ENCODE measurements around the gene STAMBPL1. TPM values are rescaled to one million over a fixed set of nuclear protein-coding genes. Genes with fewer than 3 reads are reported as not detected.

Gene STAMBPL1
- polyA plus RNA-seq, 1 of the 3 experiments (the other 2 are of a cell fraction) = 25.1 TPM

GRCh38 chr10:88903715-88904114 lies 23.7 kb downstream of the STAMBPL1 start:
- H2AFZ ChIP-seq (ENCODE audit: low read depth) = no peak overlapping the region
- peaks cover 20% of the 10 kb centered on the region for H3K79me2 ChIP-seq (ENCODE audit: insufficient read depth)
- H4K20me1 ChIP-seq (ENCODE audit: insufficient read depth) = no peaks in the 10 kb centered on the region
- peaks cover 50 to 61% of the 10 kb centered on the region in 2 experiments for H3K36me3 ChIP-seq (replicated peaks in 1 of 2; ENCODE audit: control insufficient read depth in 1 of 2, insufficient read depth in 2 of 2, low read length in 1 of 2)
- ChIA-PET CTCF (interaction anchor here (1.5 kb wide), 1 partner anchor 31 kb away, joined by 3 read pairs; no protein-coding TSS in a partner anchor), POLR2A (no interaction called here)
- H3K4me3 ChIP-seq (ENCODE audit: low read depth in 2 of 2, low read length in 1 of 2) = no peak overlapping the region
- DNase-seq = no peak
- no peak for TF ChIP-seq RAD21 (IDR thresholded peaks at IDR 0.05; ENCODE audit: low read length)
- TF ChIP-seq EP300 (IDR thresholded peaks at IDR 0.05; ENCODE audit: borderline replicate concordance in 1 of 2, low read depth in 1 of 2, low read length in 1 of 2) = no peak
- TF ChIP-seq RFX5 (IDR thresholded peaks at IDR 0.05; ENCODE audit: low read length) = no peak
- no peak for TF ChIP-seq MXI1 (IDR thresholded peaks at IDR 0.05; ENCODE audit: low read depth, low read length)
- no peak for TF ChIP-seq POLR2AphosphoS5 (IDR thresholded peaks at IDR 0.05; ENCODE audit: low read depth, low read length)
- TF ChIP-seq USF2 (IDR thresholded peaks at IDR 0.05; ENCODE audit: borderline replicate concordance, low read depth, low read length) = no peak
- TF ChIP-seq JUND (IDR thresholded peaks at IDR 0.05) = no peak
- no peak for TF ChIP-seq RCOR1 (IDR thresholded peaks at IDR 0.05; ENCODE audit: low read length)
- TF ChIP-seq REST (IDR thresholded peaks at IDR 0.05; ENCODE audit: low read depth, low read length) = no peak
- H3K9me3 ChIP-seq = no peaks in the 10 kb centered on the region
- 81% methylated on average over 3 of the region's 3 CpGs for WGBS (ENCODE audit: low lambda C conversion rate)
- H3K27me3 ChIP-seq (ENCODE audit: insufficient read depth) = no peaks in the 10 kb centered on the region
- peaks cover 2 to 19% of the 10 kb centered on the region in 2 experiments; a peak in 3 of 4 replicates for H3K4me1 ChIP-seq (ENCODE audit: control insufficient read depth in 1 of 2, insufficient read depth in 2 of 2, low read depth in 1 of 2, low read length in 1 of 2)
- no peak overlapping the region for H3K4me2 ChIP-seq
- H3K9me2 ChIP-seq = no peaks in the 10 kb centered on the region
- no peak overlapping the region for H3K9ac ChIP-seq
- no peak overlapping the region for H3K27ac ChIP-seq (ENCODE audit: low read depth in 2 of 2, low read length in 1 of 2)
- H3F3A ChIP-seq (replicated peaks; ENCODE audit: insufficient read depth) = peaks cover 27% of the 10 kb centered on the region

GRCh38 chr10:88906921-88907320 lies 26.9 kb downstream of the STAMBPL1 start:
- H3K9ac ChIP-seq = no peak overlapping the region
- H4K20me1 ChIP-seq (ENCODE audit: insufficient read depth) = no peaks in the 10 kb centered on the region
- peaks cover 0 to 4% of the 10 kb centered on the region in 2 experiments; a peak in 2 of 4 replicates for H3K4me1 ChIP-seq (ENCODE audit: control insufficient read depth in 1 of 2, insufficient read depth in 2 of 2, low read depth in 1 of 2, low read length in 1 of 2)
- POLR2A ChIA-PET = no interaction called here
- H3K9me2 ChIP-seq = no peaks in the 10 kb centered on the region
- peaks cover 14% of the 10 kb centered on the region for H3F3A ChIP-seq (replicated peaks; ENCODE audit: insufficient read depth)
- no peak overlapping the region for H3K27ac ChIP-seq (ENCODE audit: low read depth in 2 of 2, low read length in 1 of 2)
- no peaks in the 10 kb centered on the region for H3K79me2 ChIP-seq (ENCODE audit: insufficient read depth)
- WGBS (ENCODE audit: low lambda C conversion rate) = 97% methylated on average over 1 of the region's 1 CpG
- H2AFZ ChIP-seq (ENCODE audit: low read depth) = no peak overlapping the region
- H3K9me3 ChIP-seq = no peaks in the 10 kb centered on the region
- no peak overlapping the region for H3K4me3 ChIP-seq (ENCODE audit: low read depth in 2 of 2, low read length in 1 of 2)
- DNase-seq = no peak
- CTCF ChIA-PET = interaction anchor here (0.9 to 1.8 kb wide), 4 partner anchors 20 to 71 kb away, joined by 3 to 9 read pairs (median 4); no protein-coding TSS in a partner anchor
- H3K27me3 ChIP-seq (ENCODE audit: insufficient read depth) = no peaks in the 10 kb centered on the region
- peaks cover 70 to 78% of the 10 kb centered on the region in 2 experiments for H3K36me3 ChIP-seq (replicated peaks in 1 of 2; ENCODE audit: control insufficient read depth in 1 of 2, insufficient read depth in 2 of 2, low read length in 1 of 2)
- no peak overlapping the region for H3K4me2 ChIP-seq
- TF ChIP-seq YY1 (IDR thresholded peaks at IDR 0.05; ENCODE audit: low read depth) (no peak), CHD2 (IDR thresholded peaks at IDR 0.05; ENCODE audit: low read length, partially characterized antibody) (no peak), MXI1 (IDR thresholded peaks at IDR 0.05; ENCODE audit: low read depth, low read length) (no peak), TAF1 (IDR thresholded peaks at IDR 0.05; ENCODE audit: borderline replicate concordance, low read depth, low read length) (no peak), NFIC (IDR thresholded peaks at IDR 0.05; ENCODE audit: borderline replicate concordance) (no peak), TCF12 (IDR thresholded peaks at IDR 0.05) (no peak), IRF3 (IDR thresholded peaks at IDR 0.05; ENCODE audit: low read depth, low read length) (no peak), ZBTB33 (IDR thresholded peaks at IDR 0.05; ENCODE audit: borderline replicate concordance, low read depth) (no peak), MEF2A (IDR thresholded peaks at IDR 0.05; ENCODE audit: borderline replicate concordance, low read depth) (no peak), EZH2phosphoT487 (IDR thresholded peaks at IDR 0.05; ENCODE audit: borderline replicate concordance, low read depth) (no peak), JUND (IDR thresholded peaks at IDR 0.05) (no peak), MAX (IDR thresholded peaks at IDR 0.05; ENCODE audit: low read depth) (no peak), FOXJ3 (CRISPR knock-in tag; IDR thresholded peaks at IDR 0.05) (no peak), POLR2AphosphoS5 (IDR thresholded peaks at IDR 0.05; ENCODE audit: low read depth, low read length) (no peak), FOSL2 (IDR thresholded peaks at IDR 0.05; ENCODE audit: borderline replicate concordance, low read depth) (no peak)

Measured in SK-N-SH (cell line).